ENCODE data around the gene PRKCA.

GRCh38 chr17:66476014-66476413 is 173.6 kb downstream of the PRKCA start:
- TF ChIP-seq CTCF (IDR thresholded peaks at IDR 0.05) (no peak), POLR2A (IDR thresholded peaks at IDR 0.05) (no peak)
